ENCODE measurements around the gene VASN.

DNA sequence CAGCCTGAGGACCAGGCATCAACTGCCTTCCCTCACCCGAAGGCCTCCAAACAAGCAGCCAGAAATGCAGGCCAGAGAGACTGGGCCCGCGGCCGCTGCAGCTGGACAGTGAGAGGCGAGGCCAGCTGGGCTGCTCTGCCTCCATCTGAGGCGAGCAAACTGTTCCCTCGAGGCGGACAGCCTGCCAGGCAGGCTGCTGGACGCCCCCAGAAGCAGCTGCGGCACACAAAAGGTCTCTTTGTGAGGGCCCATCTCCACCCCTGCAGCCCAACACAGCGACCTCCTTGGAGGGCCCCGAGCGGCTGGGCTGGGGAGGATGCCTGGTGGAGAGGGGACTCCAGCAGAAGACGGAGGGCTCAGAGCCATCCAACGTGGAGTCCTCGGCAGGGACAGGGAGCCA is 40.0 kb downstream of the VASN start:
- TF ChIP-seq, protein P1, sequence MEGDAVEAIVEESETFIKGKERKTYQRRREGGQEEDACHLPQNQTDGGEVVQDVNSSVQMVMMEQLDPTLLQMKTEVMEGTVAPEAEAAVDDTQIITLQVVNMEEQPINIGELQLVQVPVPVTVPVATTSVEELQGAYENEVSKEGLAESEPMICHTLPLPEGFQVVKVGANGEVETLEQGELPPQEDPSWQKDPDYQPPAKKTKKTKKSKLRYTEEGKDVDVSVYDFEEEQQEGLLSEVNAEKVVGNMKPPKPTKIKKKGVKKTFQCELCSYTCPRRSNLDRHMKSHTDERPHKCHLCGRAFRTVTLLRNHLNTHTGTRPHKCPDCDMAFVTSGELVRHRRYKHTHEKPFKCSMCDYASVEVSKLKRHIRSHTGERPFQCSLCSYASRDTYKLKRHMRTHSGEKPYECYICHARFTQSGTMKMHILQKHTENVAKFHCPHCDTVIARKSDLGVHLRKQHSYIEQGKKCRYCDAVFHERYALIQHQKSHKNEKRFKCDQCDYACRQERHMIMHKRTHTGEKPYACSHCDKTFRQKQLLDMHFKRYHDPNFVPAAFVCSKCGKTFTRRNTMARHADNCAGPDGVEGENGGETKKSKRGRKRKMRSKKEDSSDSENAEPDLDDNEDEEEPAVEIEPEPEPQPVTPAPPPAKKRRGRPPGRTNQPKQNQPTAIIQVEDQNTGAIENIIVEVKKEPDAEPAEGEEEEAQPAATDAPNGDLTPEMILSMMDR (IDR thresholded peaks at IDR 0.05; ENCODE audit: low read length) = no peak
- no peak for TF ChIP-seq EZH2 (IDR thresholded peaks at IDR 0.05; ENCODE audit: borderline replicate concordance, low read length)
